Activated T-helper 17 cell treated with anti-CD3 and anti-CD28 coated beads, Interleukin-2, amount 50 U/mL, for 72 hours (primary cell): Measurements from ENCODE around the gene DUSP5. TPM values are rescaled to one million over a fixed set of nuclear protein-coding genes. Genes with fewer than 3 reads are reported as not detected.

ENCODE experiments used
- ATAC-seq: fragments of 150-1000 bp; cut with Tn5 transposase; replicated peaks from 2 replicates; pipeline ENCODE4 v1.10.0; 2021; ENCODE audit warnings: mild to moderate bottlenecking, moderate library complexity
- H3K27ac Mint-ChIP-seq: one replicate; pipeline ENCODE4 v1.8.0; 2022; ENCODE audit warnings: mixed read lengths
- H3K27me3 Mint-ChIP-seq: one replicate; pipeline ENCODE4 v1.8.0; 2022; ENCODE audit warnings: mixed read lengths
- H3K36me3 Mint-ChIP-seq: one replicate; pipeline ENCODE4 v1.8.0; 2022; ENCODE audit warnings: low read depth, mild to moderate bottlenecking, mixed read lengths
- H3K4me1 Mint-ChIP-seq: one replicate; pipeline ENCODE4 v1.8.0; 2022; ENCODE audit warnings: mixed read lengths
- H3K4me3 Mint-ChIP-seq: one replicate; pipeline ENCODE4 v1.8.0; 2022; ENCODE audit warnings: mild to moderate bottlenecking, mixed read lengths
- H3K9me3 Mint-ChIP-seq: one replicate; pipeline ENCODE4 v1.8.0; 2022; ENCODE audit warnings: mixed read lengths
- total RNA-seq, 2 donors: library from RNA; stranded (reverse); gene quantifications; one replicate each; pipeline ENCODE4 v1.2.3, GENCODE V29; 2022

DUSP5 gene
- total RNA-seq, 2 donors from 2014 or later: 43.2 to 107 TPM

- H3K9me3 Mint-ChIP-seq: no peaks in the 10 kb centered on the region
- H3K27me3 Mint-ChIP-seq: no peaks in the 10 kb centered on the region
- ATAC-seq: peak; percentile 4
- peaks cover 43% of the 10 kb centered on the region for H3K4me1 Mint-ChIP-seq
- peaks cover 97% of the 10 kb centered on the region for H3K36me3 Mint-ChIP-seq
- peak overlapping the region; percentile 50 for H3K4me3 Mint-ChIP-seq
- H3K27ac Mint-ChIP-seq: peak overlapping the region; percentile 75
Measured at GRCh38 chr10:110511734-110512449, 14.2 kb downstream of the DUSP5 start.

- Mint-ChIP-seq H3K36me3 (peaks cover 95% of the 10 kb centered on the region), H3K4me3 (peak overlapping the region; percentile 50), H3K27me3 (no peaks in the 10 kb centered on the region), H3K27ac (peak overlapping the region; percentile 75), H3K9me3 (no peaks in the 10 kb centered on the region), H3K4me1 (peaks cover 37% of the 10 kb centered on the region)
- peak; percentile 95 for ATAC-seq
Measured at GRCh38 chr10:110512461-110513187, 14.9 kb downstream of the DUSP5 start.

GRCh38 chr10:110513949-110514348 lies 16.2 kb downstream of the DUSP5 start:
- H3K27me3 Mint-ChIP-seq: no peaks in the 10 kb centered on the region
- peaks cover 91% of the 10 kb centered on the region for H3K36me3 Mint-ChIP-seq
- peak overlapping the region; percentile 50 for H3K4me3 Mint-ChIP-seq
- H3K4me1 Mint-ChIP-seq: peaks cover 26% of the 10 kb centered on the region
- no peaks in the 10 kb centered on the region for H3K9me3 Mint-ChIP-seq
- peak overlapping the region; percentile 75 for H3K27ac Mint-ChIP-seq
- ATAC-seq: no peak

- Mint-ChIP-seq H3K4me1 (peaks cover 24% of the 10 kb centered on the region), H3K27ac (no peak overlapping the region), H3K4me3 (no peak overlapping the region), H3K36me3 (peaks cover 91% of the 10 kb centered on the region), H3K9me3 (no peaks in the 10 kb centered on the region), H3K27me3 (no peaks in the 10 kb centered on the region)
- no peak for ATAC-seq
Measured at GRCh38 chr10:110514848-110515247, 17.1 kb downstream of the DUSP5 start.

- H3K36me3 Mint-ChIP-seq: peaks cover 81% of the 10 kb centered on the region
- H3K9me3 Mint-ChIP-seq: no peaks in the 10 kb centered on the region
- no peak overlapping the region for H3K4me3 Mint-ChIP-seq
- ATAC-seq: no peak
- H3K4me1 Mint-ChIP-seq: peaks cover 19% of the 10 kb centered on the region
- H3K27ac Mint-ChIP-seq: no peak overlapping the region
- no peaks in the 10 kb centered on the region for H3K27me3 Mint-ChIP-seq
Measured at GRCh38 chr10:110516815-110517492, 19.2 kb downstream of the DUSP5 start.

- peak overlapping the region; percentile 30 for H3K4me3 Mint-ChIP-seq
- ATAC-seq: peak; percentile 84
- H3K27me3 Mint-ChIP-seq: no peaks in the 10 kb centered on the region
- H3K27ac Mint-ChIP-seq: peak overlapping the region; percentile 73
- H3K4me1 Mint-ChIP-seq: peaks cover 46% of the 10 kb centered on the region
- H3K9me3 Mint-ChIP-seq: no peaks in the 10 kb centered on the region
- peaks cover 54% of the 10 kb centered on the region for H3K36me3 Mint-ChIP-seq
Measured at GRCh38 chr10:110522365-110522988, 24.8 kb downstream of the DUSP5 start.

- Mint-ChIP-seq H3K27ac (peak overlapping the region; percentile 11), H3K27me3 (no peaks in the 10 kb centered on the region), H3K36me3 (peaks cover 47% of the 10 kb centered on the region), H3K4me3 (peak overlapping the region; percentile 20), H3K4me1 (peaks cover 55% of the 10 kb centered on the region), H3K9me3 (no peaks in the 10 kb centered on the region)
- no peak for ATAC-seq
Measured at GRCh38 chr10:110523736-110524135, 26.0 kb downstream of the DUSP5 start.

GRCh38 chr10:110524179-110524858 lies 26.6 kb downstream of the DUSP5 start:
- H3K9me3 Mint-ChIP-seq: no peaks in the 10 kb centered on the region
- peak overlapping the region; percentile 11 for H3K27ac Mint-ChIP-seq
- ATAC-seq: peak; percentile 20
- H3K36me3 Mint-ChIP-seq: peaks cover 41% of the 10 kb centered on the region
- H3K4me3 Mint-ChIP-seq: peak overlapping the region; percentile 20
- H3K4me1 Mint-ChIP-seq: peaks cover 52% of the 10 kb centered on the region
- H3K27me3 Mint-ChIP-seq: no peaks in the 10 kb centered on the region

GRCh38 chr10:110524859-110525232 lies 27.1 kb downstream of the DUSP5 start:
- H3K4me3 Mint-ChIP-seq: peak overlapping the region; percentile 20
- no peaks in the 10 kb centered on the region for H3K27me3 Mint-ChIP-seq
- peak overlapping the region; percentile 11 for H3K27ac Mint-ChIP-seq
- H3K36me3 Mint-ChIP-seq: peaks cover 36% of the 10 kb centered on the region
- H3K4me1 Mint-ChIP-seq: peaks cover 52% of the 10 kb centered on the region
- no peaks in the 10 kb centered on the region for H3K9me3 Mint-ChIP-seq
- no peak for ATAC-seq

GRCh38 chr10:110525349-110526260 lies 27.9 kb downstream of the DUSP5 start:
- Mint-ChIP-seq H3K36me3 (peaks cover 28% of the 10 kb centered on the region), H3K27me3 (no peaks in the 10 kb centered on the region), H3K4me1 (peaks cover 49% of the 10 kb centered on the region), H3K9me3 (no peaks in the 10 kb centered on the region), H3K4me3 (peak overlapping the region; percentile 16), H3K27ac (peak overlapping the region; percentile 27)
- peak; percentile 31 for ATAC-seq

GRCh38 chr10:110527731-110528171 lies 30.0 kb downstream of the DUSP5 start:
- ATAC-seq: no peak
- Mint-ChIP-seq H3K4me1 (peaks cover 39% of the 10 kb centered on the region), H3K27ac (peak overlapping the region; percentile 53), H3K4me3 (peak overlapping the region; percentile 64), H3K9me3 (no peaks in the 10 kb centered on the region), H3K36me3 (peaks cover 18% of the 10 kb centered on the region), H3K27me3 (no peaks in the 10 kb centered on the region)

GRCh38 chr10:110528224-110528996 lies 30.7 kb downstream of the DUSP5 start:
- Mint-ChIP-seq H3K9me3 (no peaks in the 10 kb centered on the region), H3K27ac (peak overlapping the region; percentile 53), H3K36me3 (peaks cover 15% of the 10 kb centered on the region), H3K4me3 (peak overlapping the region; percentile 64), H3K4me1 (peaks cover 34% of the 10 kb centered on the region), H3K27me3 (no peaks in the 10 kb centered on the region)
- ATAC-seq: peak; percentile 26
